Heart left ventricle (tissue), 16 donors: ENCODE results near the gene PRR14L. TPM values are rescaled to one million over a fixed set of nuclear protein-coding genes. Genes with fewer than 3 reads are reported as not detected.

Experiments
- ATAC-seq, 4 donors: fragments of 200-7000 bp; cut with Tn5 transposase; one replicate each; pipeline ENCODE4 v1.9.1; 2020 to 2022; ENCODE audit warnings: moderate library complexity in 4 of 4, mild to moderate bottlenecking in 3 of 4, moderate number of reproducible peaks in 1 of 4
- DNase-seq, 5 donors: peaks; one replicate each; pipeline ENCODE4 v3.0.0-alpha.2; 2020
- H3K27ac ChIP-seq, 12 donors: fragments of 200-600 bp; sonication (generic) in 4 of 12; one replicate each; pipeline versions ENCODE4 v1.5.0 to v1.8.0; 2016 to 2022; ENCODE audit warnings: mild to moderate bottlenecking in 2 of 12
- H3K27me3 ChIP-seq, 9 donors: fragments of 200-600 bp; sonication (generic) in 2 of 9; one replicate each; pipeline versions ENCODE4 v1.5.1 to v1.8.0; 2016 to 2022; ENCODE audit warnings: mild to moderate bottlenecking in 3 of 9
- H3K36me3 ChIP-seq, 9 donors: fragments of 200-600 bp; sonication (generic) in 2 of 9; one replicate each; pipeline versions ENCODE4 v1.5.0 to v1.8.0; 2018 to 2022; ENCODE audit warnings: mild to moderate bottlenecking in 2 of 9
- H3K4me1 ChIP-seq, 12 donors: fragments of 200-600 bp; sonication (generic) in 4 of 12; one replicate each; pipeline versions ENCODE4 v1.5.0 to v1.8.0; 2016 to 2022; ENCODE audit warnings: mild to moderate bottlenecking in 3 of 12
- H3K4me3 ChIP-seq, 12 donors: fragments of 200-600 bp; sonication (generic) in 4 of 12; one replicate each; pipeline versions ENCODE4 v1.5.0 to v1.8.0; 2017 to 2022; ENCODE audit warnings: mild to moderate bottlenecking in 9 of 12, moderate library complexity in 4 of 12
- H3K9me3 ChIP-seq, 12 donors: fragments of 200-600 bp; sonication (generic) in 4 of 12; one replicate each; pipeline versions ENCODE4 v1.5.0 to v1.8.0; 2016 to 2022; ENCODE audit warnings: mild to moderate bottlenecking in 1 of 12
- POLR2A ChIP-seq, 2 donors: fragments of 450-650 bp; IDR thresholded peaks; one replicate each; pipeline ENCODE4 v1.6.1; 2017; ENCODE audit warnings: antibody characterized with exemption in 2 of 2, mild to moderate bottlenecking in 2 of 2, moderate library complexity in 2 of 2
- WGBS, 4 donors: extraction: QIAGEN DNeasy Blood & Tissue Kit in 2 of 4; methylation state at CpG; one replicate each; pipeline versions ENCODE4 v1.1.5 to v1.1.7; 2013 to 2018; 5-methylcytosine and 5-hydroxymethylcytosine counted together
- intact Hi-C, 10 donors: fragments of 100-400 bp; cut with DNase I; formaldehyde crosslinking; loops; one replicate each; pipeline versions ENCODE4 v1.11.1 to v1.14.2; 2022
- polyA plus RNA-seq, 2 donors: library from polyadenylated mRNA; stranded (reverse); fragments of 200-250 nt; gene quantifications; one replicate each; pipeline ENCODE4 v1.2.3, GENCODE V29; 2013
- total RNA-seq, 9 donors: library from RNA; depleted of rRNA in 2 of 9; stranded (reverse); fragments of >200 nt in 2 of 9; fragmentation: NEBNext Ultra II Directional in 3 of 9; extraction: Animal tissue kit (Norgen Biotek cat#: 25700) in 3 of 9; gene quantifications; one replicate each; pipeline versions ENCODE4 v1.1.0 to v1.2.4, GENCODE V29; 2016 to 2023
- TF ChIP-seq, protein P1 (sequence below), 12 donors: fragments of 200-600 bp; sonication (generic) in 4 of 12; IDR thresholded peaks; one replicate each; pipeline versions ENCODE4 v1.5.0 to v1.8.0; 2018 to 2022; ENCODE audit warnings: antibody characterized with exemption in 12 of 12, mild to moderate bottlenecking in 5 of 12
- donor health status: ischemic (EF 13 %, LVEDD 7.1; RV severe dilation, severe dysfunction).
- donor health status: healthy with polysubstance abuse.
- donor health status: DM: no; HTN: yes; CAD: no.
- donor health status: DM: no; HTN: no; CAD: no.
- donor health status: ischemic (EF 25% LVEDD 6.9; RV normal size, moderate dysfunction).
- donor health status: ischemic (EF 25% LVEDD 5.7; RV mildly dilated, moderate dysfunction).
- donor health status: healthy.
- donor health status: DM: yes; HTN: yes; CAD: no.
- donor health status: ischemic (EF 35%, LVEDD 5.7; RV mildly dilated, moderate dysfunction).
- donor health status: nonischemic (EF 11% LVEDD 7.7; RV severe dilation, severe dysfunction).
- donor health status: DM: yes; HTN: yes; CAD: no.
- donor health status: PGD.
- donor health status: ischemic (EF 29% LVEDD 5.4; RV normal size, mild dysfunction).
- donor health status: nonischemic (EF 23%, LVEDD 6.1; RV moderate dilation, normal function).

PRR14L gene
- total and polyA plus RNA-seq, 11 donors: 4.3 to 29.1 (median 14.5) TPM

- intact Hi-C loops: loop anchor here in 5 of 10 donors (2.0 to 10.0 kb wide), 3 partner anchors 79 to 293 kb away; partner anchors contain the start of genes PATZ1 (in 4 of the 5) and SFI1 (in 1 of the 5)
- peak in 1 of 5 donors; percentile 62 for DNase-seq
- peaks cover 0 to 9% (median 0%) of the 10 kb centered on the region in 9 donors for H3K36me3 ChIP-seq
- ATAC-seq: peak in 3 of 4 donors; percentile 31 to 51 (median 47)
- H3K4me3 ChIP-seq: peak overlapping the region in 9 of 12 donors; percentile 17 to 63 (median 35)
- no peak for TF ChIP-seq POLR2A (IDR thresholded peaks at IDR 0.05)
- TF ChIP-seq, protein P1, sequence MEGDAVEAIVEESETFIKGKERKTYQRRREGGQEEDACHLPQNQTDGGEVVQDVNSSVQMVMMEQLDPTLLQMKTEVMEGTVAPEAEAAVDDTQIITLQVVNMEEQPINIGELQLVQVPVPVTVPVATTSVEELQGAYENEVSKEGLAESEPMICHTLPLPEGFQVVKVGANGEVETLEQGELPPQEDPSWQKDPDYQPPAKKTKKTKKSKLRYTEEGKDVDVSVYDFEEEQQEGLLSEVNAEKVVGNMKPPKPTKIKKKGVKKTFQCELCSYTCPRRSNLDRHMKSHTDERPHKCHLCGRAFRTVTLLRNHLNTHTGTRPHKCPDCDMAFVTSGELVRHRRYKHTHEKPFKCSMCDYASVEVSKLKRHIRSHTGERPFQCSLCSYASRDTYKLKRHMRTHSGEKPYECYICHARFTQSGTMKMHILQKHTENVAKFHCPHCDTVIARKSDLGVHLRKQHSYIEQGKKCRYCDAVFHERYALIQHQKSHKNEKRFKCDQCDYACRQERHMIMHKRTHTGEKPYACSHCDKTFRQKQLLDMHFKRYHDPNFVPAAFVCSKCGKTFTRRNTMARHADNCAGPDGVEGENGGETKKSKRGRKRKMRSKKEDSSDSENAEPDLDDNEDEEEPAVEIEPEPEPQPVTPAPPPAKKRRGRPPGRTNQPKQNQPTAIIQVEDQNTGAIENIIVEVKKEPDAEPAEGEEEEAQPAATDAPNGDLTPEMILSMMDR (IDR thresholded peaks at IDR 0.05): no peak
- 60 to 72% (median 66%) methylated on average over 10 of the region's 10 CpGs for WGBS, 4 donors
- no peaks in the 10 kb centered on the region for H3K27me3 ChIP-seq
- H3K4me1 ChIP-seq: peaks cover 0 to 48% (median 19%) of the 10 kb centered on the region in 12 donors
- H3K9me3 ChIP-seq: no peaks in the 10 kb centered on the region
- H3K27ac ChIP-seq: peak overlapping the region; percentile 42 to 97 (median 73)
Measured at GRCh38 chr22:31637447-31637890, 112.5 kb downstream of the PRR14L start.

DNA sequence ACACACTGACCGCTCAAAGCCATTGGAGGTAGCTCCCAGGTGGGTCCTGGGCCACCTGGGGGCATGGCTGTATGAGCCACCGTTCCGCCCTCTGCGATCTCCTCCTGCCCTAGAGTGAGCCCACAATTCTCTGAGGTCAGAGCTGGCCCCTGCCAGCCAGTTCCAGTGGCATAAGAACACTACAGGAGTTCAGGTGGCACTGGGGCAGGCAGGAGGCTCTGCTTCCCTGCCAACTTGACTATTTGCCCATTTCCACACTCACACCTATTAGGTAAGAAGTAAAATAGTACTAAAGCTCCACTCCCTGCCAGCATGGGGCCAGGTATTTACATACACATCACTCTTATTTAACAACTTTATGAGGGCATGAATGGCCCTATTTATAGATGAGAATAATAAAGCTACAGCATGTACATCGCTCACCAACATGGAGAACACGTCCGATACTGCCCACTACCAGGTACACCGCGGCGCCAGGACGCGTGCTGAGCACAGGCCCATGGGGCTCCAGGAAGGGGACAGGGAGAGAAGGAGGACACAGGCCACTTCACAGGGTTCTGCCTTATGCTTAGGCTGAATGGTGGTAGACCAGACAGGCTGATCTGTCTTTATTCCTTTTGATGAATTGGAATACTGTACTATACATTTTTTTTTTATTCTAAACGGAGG lies 114.2 kb downstream of the PRR14L start:
- DNase-seq: no peak
- 93 to 97% (median 95%) methylated on average over 13 of the region's 13 CpGs for WGBS, 4 donors
- TF ChIP-seq, protein P1 (IDR thresholded peaks at IDR 0.05): no peak
- TF ChIP-seq POLR2A (IDR thresholded peaks at IDR 0.05): no peak
- Histone ChIP-seq H3K27me3 (no peaks in the 10 kb centered on the region), H3K4me1 (peaks cover 0 to 56% (median 24%) of the 10 kb centered on the region in 12 donors), H3K36me3 (no peaks in the 10 kb centered on the region), H3K4me3 (no peak overlapping the region), H3K27ac (no peak overlapping the region), H3K9me3 (no peaks in the 10 kb centered on the region)
- ATAC-seq: no peak
- intact Hi-C loops: loop anchor here in 8 of 10 donors (1.0 to 10.0 kb wide), 6 partner anchors 15 to 291 kb away; partner anchors contain the start of genes PATZ1 (in 4 of the 8) and SFI1 (in 1 of the 8)

- Histone ChIP-seq H3K4me1 (peaks cover 3 to 58% (median 36%) of the 10 kb centered on the region in 12 donors), H3K36me3 (no peaks in the 10 kb centered on the region), H3K9me3 (no peaks in the 10 kb centered on the region), H3K4me3 (peak overlapping the region in 9 of 12 donors; percentile 72 to 94 (median 87)), H3K27me3 (no peaks in the 10 kb centered on the region), H3K27ac (peak overlapping the region in 11 of 12 donors; percentile 81 to 98 (median 91))
- DNase-seq: no peak
- intact Hi-C loops: loop anchor here in 8 of 10 donors (2.0 to 10.0 kb wide), 8 partner anchors 71 to 287 kb away; partner anchors contain the start of genes PATZ1 (in 6 of the 8) and SFI1 (in 2 of the 8)
- no peak for TF ChIP-seq POLR2A (IDR thresholded peaks at IDR 0.05)
- TF ChIP-seq, protein P1 (IDR thresholded peaks at IDR 0.05): no peak
- no peak for ATAC-seq
- WGBS, 4 donors: 84 to 89% (median 87%) methylated on average over 9 of the region's 9 CpGs
Measured at GRCh38 chr22:31631436-31631835, 118.5 kb downstream of the PRR14L start.

Other genes starting within 250 kb of the PRR14L start
- gene PISD, start 87.9 kb downstream of the PRR14L start, total RNA-seq: 10 to 100 TPM; 13.1 to 38.1 (median 17.0) TPM
- 10 to 100 TPM; 12.3 to 17.7 TPM for gene PISD, start 87.9 kb downstream of the PRR14L start, polyA plus RNA-seq
- gene DEPDC5, start 3.9 kb upstream of the PRR14L start, total RNA-seq: 10 to 100 TPM in 6 of 9 donors, 1 to 10 TPM in 3; 6.4 to 21.4 (median 13.9) TPM
- 1 to 10 TPM; 5.7 to 8.6 TPM for gene DEPDC5, start 3.9 kb upstream of the PRR14L start, polyA plus RNA-seq
- gene YWHAH, start 194.4 kb upstream of the PRR14L start, total RNA-seq: 100 to 1,000 TPM in 3 of 9 donors, 10 to 100 TPM in 6; 57.5 to 126 (median 84.1) TPM
- 100 to 1,000 TPM in 1 of 2 donors, 10 to 100 TPM in 1; 47.2 to 111 TPM for gene YWHAH, start 194.4 kb upstream of the PRR14L start, polyA plus RNA-seq